GM19035 (cell line): ENCODE results near the gene PCDH9.
A peak's percentile ranks its signal among the peaks of the same experiment; 100 is the strongest.

ENCODE experiments used
- ATAC-seq: cut with Tn5 transposase; IDR thresholded peaks from one replicate; pipeline ENCODE4 v1.9.1; 2021; ENCODE audit not compliant: unreplicated experiment

PCDH9 gene

GRCh38 chr13:66691149-66691548 lies 539.0 kb downstream of the PCDH9 start:
- no peak for ATAC-seq

GRCh38 chr13:66689628-66690027 lies 540.5 kb downstream of the PCDH9 start:
- no peak for ATAC-seq

- no peak for ATAC-seq
These were observed 541.0 kb downstream of the PCDH9 start for GRCh38 chr13:66689037-66689619.

- ATAC-seq: no peak
These were observed 548.7 kb downstream of the PCDH9 start for GRCh38 chr13:66681403-66681802.

- ATAC-seq: no peak
These were observed 550.1 kb downstream of the PCDH9 start for GRCh38 chr13:66680031-66680430.

- ATAC-seq: no peak
These were observed 554.5 kb downstream of the PCDH9 start for GRCh38 chr13:66675620-66676019.

- ATAC-seq: no peak
These were observed 556.7 kb downstream of the PCDH9 start for GRCh38 chr13:66673401-66673800.

- ATAC-seq: no peak
These were observed 564.1 kb downstream of the PCDH9 start for GRCh38 chr13:66665991-66666390.

- ATAC-seq: no peak
These were observed 566.4 kb downstream of the PCDH9 start for GRCh38 chr13:66663711-66664110.

- ATAC-seq: no peak
These were observed 566.9 kb downstream of the PCDH9 start for GRCh38 chr13:66663206-66663605.

- ATAC-seq: no peak
These were observed 568.8 kb downstream of the PCDH9 start for GRCh38 chr13:66661336-66661735.

- no peak for ATAC-seq
These were observed 569.7 kb downstream of the PCDH9 start for GRCh38 chr13:66660468-66660813.

- peak; percentile 63 for ATAC-seq
These were observed 570.3 kb downstream of the PCDH9 start for GRCh38 chr13:66659701-66660467.

GRCh38 chr13:66659286-66659685 lies 570.9 kb downstream of the PCDH9 start:
- ATAC-seq: no peak

GRCh38 chr13:66657165-66657881 lies 572.8 kb downstream of the PCDH9 start:
- ATAC-seq: no peak

GRCh38 chr13:66655847-66656454 lies 574.2 kb downstream of the PCDH9 start:
- ATAC-seq: no peak

GRCh38 chr13:66644855-66645460 lies 585.2 kb downstream of the PCDH9 start:
- ATAC-seq: no peak

GRCh38 chr13:66640231-66640630 lies 589.9 kb downstream of the PCDH9 start:
- no peak for ATAC-seq

GRCh38 chr13:66639044-66639443 lies 591.1 kb downstream of the PCDH9 start:
- ATAC-seq: no peak

- no peak for ATAC-seq
These were observed 594.6 kb downstream of the PCDH9 start for GRCh38 chr13:66635526-66635925.

GRCh38 chr13:66634384-66634783 lies 595.8 kb downstream of the PCDH9 start:
- ATAC-seq: no peak
